Esophagus muscularis mucosa (tissue), 4 donors: Measurements from ENCODE around the gene IGF2R.

Experiments
- CTCF ChIP-seq, 3 experiments: fragments of 200-600 bp in 2 of 3; fragments of 450-650 bp in 1 of 3; sonication (generic) in 2 of 3; IDR thresholded peaks; one replicate each; pipeline ENCODE4 v1.5.1; 2017 to 2019; ENCODE audit warnings: antibody characterized with exemption in 3 of 3, mild to moderate bottlenecking in 2 of 3, moderate library complexity in 1 of 3
- EP300 ChIP-seq: sonication (generic); formaldehyde crosslinking; IDR thresholded peaks from one replicate; pipeline ENCODE4 v1.6.1; 2017; ENCODE audit warnings: antibody characterized with exemption
- POLR2A ChIP-seq: fragments of 450-650 bp; IDR thresholded peaks from one replicate; pipeline ENCODE4 v1.6.1; 2017; ENCODE audit warnings: antibody characterized with exemption, moderate library complexity, mild to moderate bottlenecking, low read depth
- POLR2AphosphoS5 ChIP-seq, 2 donors: sonication (generic); formaldehyde crosslinking; IDR thresholded peaks; one replicate each; pipeline ENCODE4 v1.6.1; 2017; ENCODE audit warnings: antibody characterized with exemption in 2 of 2

- no peak for TF ChIP-seq CTCF (IDR thresholded peaks at IDR 0.05)
- TF ChIP-seq POLR2A, result no peak
- TF ChIP-seq POLR2AphosphoS5 (IDR thresholded peaks at IDR 0.05), result no peak
- TF ChIP-seq EP300, result no peak
Observed at GRCh38 chr6:159969204-159969912, 476 bp downstream of the IGF2R start.
